Epithelial cell of esophagus (primary cell): ENCODE results near the gene PTPN3.

Source experiments
- DNase-seq: peaks from one replicate; pipeline ENCODE4 v3.0.0; 2010; ENCODE audit warnings: low read depth
- H3K4me3 ChIP-seq: 2 replicates; pipeline ENCODE4 v1.5.1; 2011; ENCODE audit warnings: mild to moderate bottlenecking, low read length, control low read depth
- CTCF ChIP-seq: IDR thresholded peaks from 2 replicates; pipeline ENCODE4 v1.5.1; 2011; ENCODE audit warnings: low read depth, mild to moderate bottlenecking, low read length, control low read depth, inconsistent platforms; ENCODE audit not compliant: insufficient read depth; ENCODE audit errors: missing control alignments

Gene PTPN3

GRCh38 chr9:109385499-109385898 is 112.6 kb downstream of the PTPN3 start:
- no peak overlapping the region for H3K4me3 ChIP-seq
- DNase-seq, result no peak
- no peak for TF ChIP-seq CTCF

GRCh38 chr9:109383947-109384346 is 114.2 kb downstream of the PTPN3 start:
- TF ChIP-seq CTCF, result no peak
- DNase-seq, result no peak
- no peak overlapping the region for H3K4me3 ChIP-seq

- TF ChIP-seq CTCF, result no peak
- no peak for DNase-seq
- H3K4me3 ChIP-seq, result no peak overlapping the region
Measured at GRCh38 chr9:109383356-109383755, 114.8 kb downstream of the PTPN3 start.

GRCh38 chr9:109382585-109382984 is 115.5 kb downstream of the PTPN3 start:
- no peak overlapping the region for H3K4me3 ChIP-seq
- no peak for TF ChIP-seq CTCF
- no peak for DNase-seq

GRCh38 chr9:109382182-109382581 is 115.9 kb downstream of the PTPN3 start:
- DNase-seq, result no peak
- no peak for TF ChIP-seq CTCF
- H3K4me3 ChIP-seq, result no peak overlapping the region

- DNase-seq, result peak; percentile 59
- TF ChIP-seq CTCF, result no peak
- no peak overlapping the region for H3K4me3 ChIP-seq
Measured at GRCh38 chr9:109381011-109381729, 116.9 kb downstream of the PTPN3 start.

GRCh38 chr9:109379513-109379912 is 118.6 kb downstream of the PTPN3 start:
- DNase-seq, result no peak
- no peak for TF ChIP-seq CTCF
- no peak overlapping the region for H3K4me3 ChIP-seq
